ENCODE results near the gene C2CD5.
"Not testable (repeated sequence)": the region's sequence is repeated elsewhere in the genome, so short reads cannot be mapped to it uniquely, and the experiment has no call there.

Gene C2CD5

DNA sequence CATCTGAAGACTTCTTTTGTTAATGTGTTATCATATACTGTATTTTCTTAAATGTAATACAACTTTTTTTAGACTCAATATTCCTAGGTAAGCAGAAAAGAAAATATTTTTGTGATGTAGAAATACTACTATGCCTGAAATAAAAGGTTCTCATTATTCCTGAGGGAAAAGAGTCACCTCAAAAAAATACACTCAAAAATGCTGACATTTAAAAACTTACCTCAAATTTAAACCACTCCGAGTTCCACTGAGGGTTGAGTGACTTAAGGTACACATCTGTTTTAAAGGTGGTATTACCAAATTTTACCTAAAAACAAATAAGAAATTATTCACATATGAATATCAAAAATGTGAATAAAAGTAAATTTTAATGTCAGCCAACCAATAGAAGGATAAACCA is 9.3 kb downstream of the C2CD5 start:
- no peak for DNase-seq (ENCODE audit: low spot score)

DNA sequence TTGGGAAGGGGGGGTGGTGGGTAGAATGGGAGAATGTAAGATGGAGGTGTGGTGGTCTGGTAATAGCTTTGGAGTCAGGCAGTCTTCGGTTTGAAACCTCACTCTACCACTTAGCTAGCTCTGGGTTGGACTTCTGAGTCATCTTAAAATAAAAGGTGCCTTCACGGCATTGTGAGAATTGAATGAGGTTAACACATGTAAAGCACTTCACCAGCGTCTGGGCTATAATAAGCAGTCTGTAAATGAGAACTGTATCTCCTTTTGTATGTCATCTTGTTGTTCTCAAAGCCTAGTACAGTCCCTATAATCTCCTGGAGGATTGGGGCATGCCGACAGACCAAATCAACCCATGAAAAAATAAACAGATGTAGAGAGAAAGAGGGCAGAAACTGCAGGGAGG is 11.2 kb downstream of the C2CD5 start:
- DNase-seq (ENCODE audit: low spot score): no peak

- DNase-seq (ENCODE audit: low spot score): no peak
These were observed 12.0 kb downstream of the C2CD5 start for GRCh38 chr12:22532317-22532716.

GRCh38 chr12:22531205-22531604 is 13.1 kb downstream of the C2CD5 start:
- DNase-seq (ENCODE audit: low spot score): no peak

DNA sequence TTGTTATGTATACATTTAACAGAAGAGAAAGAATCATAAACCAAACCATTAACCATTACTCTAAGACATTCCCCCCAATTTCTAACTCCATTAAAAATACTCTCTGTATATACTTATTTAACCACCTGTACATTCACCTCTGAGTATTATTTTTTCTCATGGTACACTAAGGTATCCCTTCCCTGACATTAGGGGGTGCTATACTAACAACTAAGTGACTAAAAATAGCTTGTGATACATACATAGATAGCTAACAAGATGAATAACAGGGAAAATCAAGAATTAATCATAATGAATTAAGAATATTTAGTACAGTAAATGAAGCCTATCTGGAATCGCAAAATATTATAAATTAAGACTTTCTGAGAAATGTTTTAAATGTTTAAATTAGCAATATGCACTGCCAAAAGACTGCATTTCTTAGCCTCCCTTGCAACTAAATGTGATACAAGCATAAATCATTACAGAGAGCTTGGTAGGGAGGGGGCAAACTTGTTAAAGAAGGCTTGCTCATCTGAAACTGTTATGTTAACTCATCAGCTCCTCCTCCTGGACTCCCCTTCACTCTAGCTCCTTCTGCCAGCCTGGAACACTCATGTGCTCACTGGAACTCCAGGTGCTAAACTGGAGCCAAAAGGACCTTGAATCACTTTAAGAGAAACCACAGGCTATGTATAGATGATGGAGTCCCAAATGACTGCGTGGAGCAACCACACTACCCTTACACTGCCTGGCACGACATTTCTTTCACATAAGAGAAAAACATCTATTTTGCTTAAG is 14.9 kb downstream of the C2CD5 start:
- DNase-seq (ENCODE audit: low spot score): peak; percentile 59

- DNase-seq (ENCODE audit: low spot score): no peak
These were observed 16.3 kb downstream of the C2CD5 start for GRCh38 chr12:22527999-22528398.

DNA sequence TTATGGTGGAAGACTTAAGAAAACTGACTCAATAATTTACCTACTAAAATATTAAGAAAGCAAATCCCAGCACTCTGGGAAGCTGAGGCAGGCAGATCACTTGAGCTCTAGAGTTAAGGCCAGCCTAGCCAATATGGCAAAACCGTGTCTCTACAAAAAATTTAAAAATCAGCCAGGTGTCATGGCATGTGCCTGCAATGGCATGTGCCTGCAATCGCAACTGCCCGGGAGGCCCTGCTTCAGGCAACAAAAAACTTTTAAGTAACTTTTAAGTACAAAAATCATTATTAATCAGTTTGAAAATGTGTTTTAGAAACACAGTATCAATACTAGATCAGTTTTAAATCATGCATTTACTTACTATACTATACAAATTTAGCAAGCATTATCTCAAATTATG is 17.5 kb downstream of the C2CD5 start:
- DNase-seq (ENCODE audit: low spot score): no peak

DNA sequence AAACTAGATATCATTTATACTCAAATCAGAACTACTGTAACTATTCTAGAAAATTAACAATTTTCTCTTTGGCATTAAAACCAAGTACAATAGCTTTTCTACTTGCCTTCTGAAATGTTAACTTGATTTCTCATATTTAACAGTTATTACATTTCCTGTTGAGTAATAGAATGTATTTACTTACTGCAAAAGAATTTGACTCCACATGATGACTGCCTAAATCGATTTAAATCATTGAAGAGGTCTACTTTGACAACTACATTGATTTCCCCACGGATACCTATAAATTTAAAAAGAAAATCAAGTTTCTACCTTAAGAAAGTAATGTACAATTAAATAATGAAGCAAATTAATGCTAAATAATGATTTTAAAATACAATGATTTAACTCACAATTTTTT is 18.9 kb downstream of the C2CD5 start:
- no peak for DNase-seq (ENCODE audit: low spot score)

DNA sequence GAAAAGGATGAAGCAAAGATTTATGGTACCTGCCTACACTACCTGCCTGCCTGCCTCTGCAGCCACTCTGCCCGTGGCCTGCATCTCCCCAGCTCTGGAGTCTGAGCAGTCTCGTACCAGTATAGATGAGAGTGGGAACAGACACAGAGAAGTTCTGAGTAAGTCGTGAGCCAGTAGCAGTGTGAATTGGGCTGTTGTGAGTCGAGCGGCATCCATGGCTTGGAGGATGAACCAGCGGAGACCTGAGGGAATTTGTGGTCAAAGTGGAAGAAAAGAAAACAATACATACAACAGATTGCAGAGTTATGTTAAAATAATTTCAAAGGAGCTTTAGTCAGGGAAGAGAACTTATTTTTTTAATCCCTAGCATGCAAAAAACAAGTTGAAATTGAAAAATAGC is 25.3 kb downstream of the C2CD5 start:
- DNase-seq (ENCODE audit: low spot score): no peak

- DNase-seq (ENCODE audit: low spot score): peak; percentile 15
These were observed 26.2 kb downstream of the C2CD5 start for GRCh38 chr12:22518060-22518719.

DNA sequence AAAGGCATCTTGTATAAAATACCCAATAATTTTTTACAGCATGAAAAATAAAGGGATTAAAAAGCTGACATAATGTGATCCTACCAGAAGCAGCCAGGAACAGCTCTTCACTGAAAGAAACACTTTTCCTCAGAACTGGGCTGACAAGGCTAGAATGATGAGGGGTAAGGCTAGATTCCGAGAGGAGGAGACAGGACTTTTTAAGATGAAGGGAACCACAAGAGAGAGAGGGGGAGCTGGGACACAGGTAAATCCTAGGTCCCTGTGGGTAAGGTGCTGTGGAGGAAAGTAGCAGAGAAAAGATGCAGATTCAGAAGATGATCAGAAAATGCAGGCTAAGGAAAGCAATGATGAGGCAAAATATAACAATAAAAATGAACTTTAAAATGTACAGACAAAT is 29.5 kb downstream of the C2CD5 start:
- no peak for DNase-seq (ENCODE audit: low spot score)

DNA sequence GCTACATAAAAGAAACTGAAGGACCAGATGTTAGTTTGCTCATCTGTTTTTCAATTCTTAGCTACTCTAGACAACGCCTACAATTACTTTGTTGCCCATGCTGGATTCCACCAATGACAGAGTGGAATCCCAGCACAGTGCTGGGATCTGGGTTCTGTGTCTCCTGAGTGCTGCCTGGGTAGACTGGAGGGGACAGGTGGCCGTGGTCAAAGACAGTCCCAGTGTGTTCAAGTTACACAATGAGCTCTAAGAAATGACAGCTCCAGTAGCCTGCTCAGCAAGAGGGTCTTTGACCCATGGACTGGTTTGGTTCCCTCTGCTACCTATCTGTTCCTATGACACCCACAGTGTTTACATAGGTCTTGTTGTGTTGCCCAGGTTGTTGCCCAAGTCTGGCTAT is 38.5 kb downstream of the C2CD5 start:
- DNase-seq (ENCODE audit: low spot score): no peak

DNA sequence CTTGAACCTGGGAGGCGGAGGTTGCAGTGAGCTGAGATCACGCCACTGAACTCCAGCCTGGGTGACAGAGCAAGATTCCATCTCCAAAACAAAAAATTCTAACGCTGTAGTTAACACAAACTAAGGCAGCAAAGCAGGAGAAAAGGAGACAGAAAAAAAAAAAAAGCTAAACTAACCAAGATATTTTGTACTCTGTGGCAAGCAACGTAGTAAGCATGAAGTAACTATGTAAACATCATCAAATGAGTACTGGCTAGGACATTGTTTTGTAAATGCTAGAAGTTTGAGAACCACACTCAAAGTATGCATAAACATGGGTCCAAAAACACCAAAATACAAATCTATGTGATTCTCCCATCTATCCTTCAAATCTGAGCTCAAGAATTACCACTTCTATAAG is 44.2 kb downstream of the C2CD5 start:
- DNase-seq (ENCODE audit: low spot score): no peak

- DNase-seq (ENCODE audit: low spot score): no peak
These were observed 44.9 kb downstream of the C2CD5 start for GRCh38 chr12:22499445-22499844.

DNA sequence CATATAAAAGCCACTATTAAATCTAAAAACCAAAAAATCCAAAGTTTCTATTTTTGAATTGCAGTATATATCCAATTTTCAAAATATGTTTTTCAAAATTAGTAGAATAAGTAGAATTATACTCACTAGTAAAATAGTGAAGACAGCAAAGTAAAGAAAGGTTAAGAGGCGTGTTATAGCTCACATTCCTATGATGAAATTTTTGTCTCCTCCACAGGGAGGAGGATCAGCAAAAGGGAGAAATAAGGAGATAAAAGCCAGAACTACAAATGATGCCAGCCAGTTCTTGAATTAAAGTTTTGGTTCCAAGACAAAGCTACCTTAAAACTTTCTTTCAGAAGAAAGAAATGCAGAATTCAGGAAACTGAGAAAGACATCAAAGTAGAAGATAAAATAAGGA is 50.0 kb downstream of the C2CD5 start:
- no peak for DNase-seq (ENCODE audit: low spot score)

DNA sequence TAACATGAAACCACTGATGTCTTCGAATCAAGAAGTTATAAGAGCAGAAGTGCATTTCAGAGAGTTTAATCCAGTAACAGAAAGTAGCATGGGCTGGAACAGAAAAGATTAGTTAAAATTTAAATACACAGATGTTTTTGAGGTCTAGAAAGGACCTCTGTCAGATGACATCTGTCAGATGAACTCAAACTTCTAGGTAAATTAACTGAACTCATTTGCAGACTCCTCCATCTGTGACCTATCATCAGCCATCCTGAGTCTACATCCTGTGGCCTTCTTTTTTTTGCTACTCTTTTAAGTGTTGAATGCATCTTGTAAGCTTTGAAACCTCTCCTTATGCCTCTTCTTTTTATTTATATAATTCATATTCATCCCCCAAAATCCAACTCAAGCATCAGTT is 53.3 kb downstream of the C2CD5 start:
- no peak for DNase-seq (ENCODE audit: low spot score)

- DNase-seq (ENCODE audit: low spot score): no peak
These were observed 55.9 kb downstream of the C2CD5 start for GRCh38 chr12:22488478-22488877.

DNA sequence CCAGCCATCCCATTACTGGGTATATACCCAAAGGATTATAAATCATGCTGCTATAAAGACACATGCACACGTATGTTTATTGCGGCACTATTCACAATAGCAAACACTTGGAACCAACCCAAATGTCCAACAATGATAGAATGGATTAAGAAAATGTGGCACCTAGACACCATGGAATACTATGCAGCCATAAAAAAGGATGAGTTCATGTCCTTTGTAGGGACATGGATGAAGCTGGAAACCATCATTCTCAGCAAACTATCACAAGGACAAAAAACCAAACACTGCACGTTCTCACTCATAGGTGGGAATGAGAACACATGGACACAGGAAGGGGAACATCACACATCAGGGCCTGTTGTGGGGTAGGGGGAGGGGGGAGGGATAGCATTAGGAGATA is 56.7 kb downstream of the C2CD5 start:
- DNase-seq (ENCODE audit: low spot score): not testable (repeated sequence)

DNA sequence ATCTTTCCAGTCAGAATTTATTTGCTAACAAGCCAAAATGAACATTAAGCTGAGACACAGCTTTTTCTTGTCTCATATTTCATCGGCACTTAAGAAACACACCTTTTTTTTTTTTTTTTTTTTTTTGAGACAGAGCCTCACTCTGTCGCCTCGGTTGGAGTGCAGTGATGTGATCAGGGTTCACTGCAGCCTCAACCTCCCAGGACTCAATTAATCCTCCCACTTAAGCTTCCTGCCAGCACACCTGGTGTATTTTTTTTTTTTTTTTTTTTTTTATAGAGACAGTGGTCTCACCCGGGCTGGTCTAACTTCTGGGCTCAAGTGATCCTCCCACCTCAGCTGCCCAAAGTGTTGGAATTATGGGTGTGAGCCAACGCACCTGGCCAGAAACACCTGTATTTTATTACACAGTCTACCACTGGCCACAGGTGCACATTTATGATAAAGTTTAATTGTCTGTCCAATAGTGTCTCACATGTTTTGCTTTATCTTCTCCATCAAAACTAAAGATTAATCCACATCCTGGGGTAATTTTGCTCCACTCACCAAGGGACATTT is 62.7 kb downstream of the C2CD5 start:
- no peak for DNase-seq (ENCODE audit: low spot score)

- not testable (repeated sequence) for DNase-seq (ENCODE audit: low spot score)
These were observed 63.5 kb downstream of the C2CD5 start for GRCh38 chr12:22480814-22481213.

DNA sequence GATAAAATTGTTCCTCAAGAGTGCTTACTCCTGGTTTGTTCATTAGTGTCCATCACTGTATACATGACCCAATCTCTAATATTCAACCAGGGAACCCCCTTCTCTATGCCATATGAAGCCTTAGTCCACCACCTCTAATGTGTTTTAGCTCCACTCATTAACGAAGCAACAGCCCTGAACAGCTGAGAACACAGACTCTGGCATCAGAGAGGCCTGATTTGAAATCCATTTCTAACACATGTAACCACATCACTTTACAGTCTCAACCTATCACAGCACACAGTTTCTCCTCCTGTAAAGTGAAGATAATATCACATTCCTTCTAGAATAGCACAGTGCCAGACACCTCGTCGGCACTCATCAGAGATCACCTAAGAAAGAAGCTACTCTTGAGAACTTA is 64.3 kb downstream of the C2CD5 start:
- DNase-seq (ENCODE audit: low spot score): no peak

- no peak for DNase-seq (ENCODE audit: low spot score)
These were observed 66.5 kb downstream of the C2CD5 start for GRCh38 chr12:22477894-22478287.

GRCh38 chr12:22477166-22477893 is 67.0 kb downstream of the C2CD5 start:
- no peak for DNase-seq (ENCODE audit: low spot score)

All from hematopoietic multipotent progenitor cell treated with erythropoietin and hydrocortisone succinate and interleukin-3 and kit ligand, for 17 days (in vitro differentiated cells).